IMR-90 (cell line): ENCODE data around the gene ADAP1. TPM values are rescaled to one million over a fixed set of nuclear protein-coding genes. Genes with fewer than 3 reads are reported as not detected.

ENCODE experiments used
- ATAC-seq: fragments of 200-7000 bp; cut with Tn5 transposase; 2 replicates; pipeline ENCODE4 v1.9.1; 2020; ENCODE audit warnings: low read depth, mild to moderate bottlenecking, moderate library complexity
- BruUV-seq: library from RNA; stranded (reverse); fragments of 400-500 nt; replicated peaks from 2 replicates; lab custom pipeline; 2021; lab: Mats Ljungman, UMichigan
- CTCF ChIA-PET: fragments of 300-600 bp; formaldehyde crosslinking; extraction: SDS; loops from one replicate; lab custom pipeline; 2021; ENCODE audit warnings: antibody characterized with exemption; lab: Yijun Ruan, JAX
- POLR2A ChIA-PET: fragments of 300-600 bp; sonication (Branson Sonifier 250); formaldehyde crosslinking; loops from one replicate; lab custom pipeline; 2022; ENCODE audit warnings: antibody characterized with exemption; ENCODE audit not compliant: unreplicated experiment; lab: Charles Lee
- DNase-seq: peaks from one replicate; pipeline ENCODE4 v3.0.0; 2013
- H2AFZ ChIP-seq: replicated peaks from 2 replicates; pipeline ENCODE3; 2013; ENCODE audit warnings: low read length, mild to moderate bottlenecking; ENCODE audit not compliant: poor library complexity
- H2AK5ac ChIP-seq: 2 replicates; pipeline ENCODE4 v1.6.1; 2013; ENCODE audit warnings: low read depth, low read length, inconsistent platforms
- H2AK9ac ChIP-seq: replicated peaks from 2 replicates; pipeline ENCODE3; 2013; ENCODE audit warnings: mild to moderate bottlenecking, low read depth, low read length, moderate library complexity; ENCODE audit not compliant: poor library complexity
- H2BK120ac ChIP-seq: 2 replicates; pipeline ENCODE4 v1.6.1; 2013; ENCODE audit warnings: low read depth, low read length, inconsistent platforms
- H2BK15ac ChIP-seq: 3 replicates; pipeline ENCODE4 v1.6.1; 2013; ENCODE audit warnings: low read depth, low read length, inconsistent platforms
- H2BK20ac ChIP-seq: 2 replicates; pipeline ENCODE4 v1.6.1; 2013; ENCODE audit warnings: low read depth, mild to moderate bottlenecking, inconsistent platforms, low read length, moderate library complexity
- H2BK5ac ChIP-seq: 2 replicates; pipeline ENCODE4 v1.6.1; 2013; ENCODE audit warnings: mild to moderate bottlenecking, low read depth, low read length, inconsistent platforms; ENCODE audit not compliant: poor library complexity, severe bottlenecking
- H3K14ac ChIP-seq: replicated peaks from 2 replicates; pipeline ENCODE4 v1.6.1; 2013; ENCODE audit warnings: low read depth, low read length, inconsistent platforms
- H3K18ac ChIP-seq: 2 replicates; pipeline ENCODE4 v1.6.1; 2013; ENCODE audit warnings: low read depth, low read length, control low read depth
- H3K23ac ChIP-seq: 2 replicates; pipeline ENCODE4 v1.6.1; 2013; ENCODE audit warnings: low read depth, low read length, inconsistent platforms
- H3K27ac ChIP-seq: 2 replicates; pipeline ENCODE4 v1.5.1; 2013; ENCODE audit warnings: mild to moderate bottlenecking, control low read depth, low read length; ENCODE audit not compliant: insufficient read depth
- H3K27me3 ChIP-seq: 2 replicates; pipeline ENCODE4 v1.6.1; 2013; ENCODE audit warnings: low read length; ENCODE audit not compliant: control insufficient read depth, insufficient read depth
- H3K36me3 ChIP-seq: 2 replicates; pipeline ENCODE4 v1.6.1; 2013; ENCODE audit warnings: low read length, mixed read lengths; ENCODE audit not compliant: control insufficient read depth, insufficient read depth
- H3K4ac ChIP-seq: 2 replicates; pipeline ENCODE4 v1.6.1; 2013; ENCODE audit warnings: low read depth, low read length, inconsistent platforms
- H3K4me1 ChIP-seq: 2 replicates; pipeline ENCODE4 v1.6.1; 2013; ENCODE audit warnings: low read length, mixed read lengths; ENCODE audit not compliant: control insufficient read depth, insufficient read depth
- H3K4me2 ChIP-seq: 2 replicates; pipeline ENCODE4 v1.6.1; 2013; ENCODE audit warnings: low read depth, mild to moderate bottlenecking, control low read depth, low read length, moderate library complexity
- H3K4me3 ChIP-seq: 2 replicates; pipeline ENCODE4 v1.5.1; 2013; ENCODE audit warnings: low read depth, mild to moderate bottlenecking, control low read depth, low read length, moderate library complexity; ENCODE audit not compliant: insufficient read depth
- H3K56ac ChIP-seq: 2 replicates; pipeline ENCODE4 v1.6.1; 2013; ENCODE audit warnings: low read length, inconsistent platforms; ENCODE audit not compliant: insufficient read depth; ENCODE audit errors: extremely low read depth
- H3K79me1 ChIP-seq, 2 experiments: 2 replicates each; pipeline ENCODE4 v1.6.1; 2013; ENCODE audit warnings: low read length in 2 of 2, inconsistent platforms in 1 of 2, low read depth in 1 of 2
- H3K9ac ChIP-seq: 2 replicates; pipeline ENCODE4 v1.6.1; 2013; ENCODE audit warnings: low read depth, low read length, control low read depth
- H3K9me1 ChIP-seq: 2 replicates; pipeline ENCODE4 v1.6.1; 2013; ENCODE audit warnings: low read length, inconsistent platforms; ENCODE audit not compliant: insufficient read depth
- H3K9me3 ChIP-seq: 2 replicates; pipeline ENCODE4 v1.6.1; 2013; ENCODE audit warnings: low read length; ENCODE audit not compliant: control insufficient read depth, insufficient read depth
- H4K20me1 ChIP-seq: 2 replicates; pipeline ENCODE4 v1.6.1; 2013; ENCODE audit warnings: low read length, inconsistent platforms; ENCODE audit not compliant: insufficient read depth
- H4K5ac ChIP-seq: 2 replicates; pipeline ENCODE4 v1.6.1; 2013; ENCODE audit warnings: mild to moderate bottlenecking, low read depth, low read length, control low read depth
- H4K8ac ChIP-seq, 2 experiments: 2 replicates each; pipeline ENCODE4 v1.6.1; 2013; ENCODE audit warnings: low read depth in 2 of 2, low read length in 2 of 2, control low read depth in 1 of 2, inconsistent platforms in 1 of 2
- H4K91ac ChIP-seq: 2 replicates; pipeline ENCODE4 v1.6.1; 2013; ENCODE audit warnings: low read depth, low read length, inconsistent platforms; ENCODE audit not compliant: insufficient read depth
- BHLHE40 ChIP-seq: fragments of 150-350 bp; IDR thresholded peaks from 2 replicates; pipeline ENCODE4 v1.6.1; 2016; ENCODE audit warnings: mild to moderate bottlenecking, low read depth, low read length
- CEBPB ChIP-seq: IDR thresholded peaks from 2 replicates; pipeline ENCODE4 v1.6.1; 2012; ENCODE audit warnings: low read depth, low read length, improper control_type of control experiment
- CTCF ChIP-seq: conservative IDR thresholded peaks from 2 replicates; pipeline ENCODE4 v1.5.1; 2012; ENCODE audit warnings: mild to moderate bottlenecking, low read depth, low read length, improper control_type of control experiment
- ELK1 ChIP-seq: fragments of 150-350 bp; IDR thresholded peaks from 2 replicates; pipeline ENCODE4 v1.6.1; 2016; ENCODE audit warnings: low read depth, mild to moderate bottlenecking, low read length, moderate library complexity, borderline replicate concordance
- FOS ChIP-seq: fragments of 150-350 bp; IDR thresholded peaks from 2 replicates; pipeline ENCODE4 v1.6.1; 2016; ENCODE audit warnings: low read depth, low read length
- MAZ ChIP-seq: IDR thresholded peaks from 2 replicates; pipeline ENCODE4 v1.6.1; 2012; ENCODE audit warnings: low read depth, mild to moderate bottlenecking, low read length, improper control_type of control experiment, moderate library complexity, borderline replicate concordance
- MXI1 ChIP-seq: IDR thresholded peaks from 2 replicates; pipeline ENCODE4 v1.6.1; 2012; ENCODE audit warnings: low read depth, mild to moderate bottlenecking, low read length, moderate library complexity, borderline replicate concordance
- NFE2L2 ChIP-seq: fragments of 150-350 bp; IDR thresholded peaks from 2 replicates; pipeline ENCODE4 v1.6.1; 2016; ENCODE audit warnings: low read depth, mild to moderate bottlenecking, low read length
- POLR2A ChIP-seq: IDR thresholded peaks from 2 replicates; pipeline ENCODE4 v1.6.1; 2012; ENCODE audit warnings: mild to moderate bottlenecking, low read depth, low read length
- RAD21 ChIP-seq: IDR thresholded peaks from 2 replicates; pipeline ENCODE4 v1.6.1; 2012; ENCODE audit warnings: low read length, improper control_type of control experiment
- RCOR1 ChIP-seq: IDR thresholded peaks from 2 replicates; pipeline ENCODE4 v1.6.1; 2012; ENCODE audit warnings: mild to moderate bottlenecking, low read length, improper control_type of control experiment; ENCODE audit not compliant: insufficient replicate concordance
- RFX5 ChIP-seq: IDR thresholded peaks from 2 replicates; pipeline ENCODE4 v1.8.0; 2012; ENCODE audit warnings: low read depth, mild to moderate bottlenecking, low read length, moderate library complexity
- SMC3 ChIP-seq: fragments of 150-350 bp; IDR thresholded peaks from 2 replicates; pipeline ENCODE4 v1.6.1; 2016; ENCODE audit warnings: low read depth, mild to moderate bottlenecking, antibody characterized with exemption, low read length, moderate library complexity
- USF2 ChIP-seq: fragments of 150-350 bp; IDR thresholded peaks from 2 replicates; pipeline ENCODE4 v1.6.1; 2017; ENCODE audit warnings: mild to moderate bottlenecking, antibody characterized with exemption, low read length, low read depth
- WGBS, 2 experiments: methylation state at CpG; one replicate each; pipeline versions ENCODE4 v1.1.5 to v1.1.7; 2013; ENCODE audit warnings: missing lambda C conversion rate in 2 of 2; ENCODE audit not compliant: insufficient read length in 1 of 2; ENCODE audit errors: extremely low coverage in 2 of 2; 5-methylcytosine and 5-hydroxymethylcytosine counted together
- dilution Hi-C: fragments of 300-500 bp; cut with HindIII; formaldehyde crosslinking; loops from one replicate; pipeline ENCODE4 v1.14.3; 2018; ENCODE audit warnings: low sequenced_read_pairs; ENCODE audit not compliant: unreplicated experiment
- in situ Hi-C: fragments of 300-500 bp; cut with MboI; formaldehyde crosslinking; loops from 3 replicates; pipeline ENCODE4 v1.14.3; 2019; ENCODE audit warnings: low sequenced_read_pairs, inconsistent platforms, mixed read lengths
- intact Hi-C: fragments of 100-400 bp; cut with micrococcal nuclease; formaldehyde crosslinking; loops from 2 replicates; pipeline ENCODE4 v1.10.0; 2022
- polyA plus RNA-seq, 3 experiments: library from polyadenylated mRNA; depleted of rRNA; stranded (reverse); fragments of >200 nt; gene quantifications; 2 replicates each; pipeline ENCODE4 v1.2.3, GENCODE V29; 2012; ENCODE audit warnings: low replicate concordance in 1 of 3
- total RNA-seq: library from RNA; depleted of rRNA; stranded (reverse); fragments of >200 nt; gene quantifications from 2 replicates; pipeline ENCODE4 v1.2.3, GENCODE V29; 2012

ADAP1 gene
- total and polyA plus RNA-seq, 2 of the 4 experiments (the other 2 are of a cell fraction): 1.4 to 2.0 TPM

- WGBS, 2 experiments: 97% methylated on average over 19 of the region's 48 CpGs; no CpG with 5 or more reads in 1 of the 2 experiments
- in situ Hi-C loops: no loop called here
- Histone ChIP-seq H2BK20ac (no peak overlapping the region), H3K9me3 (no peaks in the 10 kb centered on the region), H2BK120ac (no peak overlapping the region), H2AFZ (no peak overlapping the region), H3K9me1 (0 out of 2 replicates have a peak, but pooled peaks cover 5% of the 10 kb centered on the region), H4K91ac (no peak overlapping the region), H3K9ac (no peak overlapping the region), H4K20me1 (peaks cover 20% of the 10 kb centered on the region), H2AK5ac (no peak overlapping the region), H4K8ac (no peak overlapping the region), H4K5ac (no peak overlapping the region), H3K4me1 (no peaks in the 10 kb centered on the region), H2AK9ac (peak overlapping the region; percentile 16), H3K27ac (no peak overlapping the region), H3K4ac (no peak overlapping the region), H3K23ac (no peak overlapping the region), H3K36me3 (peaks cover 61% of the 10 kb centered on the region), H3K56ac (no peak overlapping the region), H3K27me3 (no peaks in the 10 kb centered on the region), H2BK15ac (no peak overlapping the region), H3K4me2 (no peak overlapping the region), H3K18ac (no peak overlapping the region), H3K79me1 (peaks cover 7 to 25% of the 10 kb centered on the region in 2 experiments), H2BK5ac (no peak overlapping the region), H3K4me3 (no peak overlapping the region), H3K14ac (no peak overlapping the region)
- ATAC-seq (no peak), DNase-seq (no peak)
- dilution Hi-C loops: no loop called here
- POLR2A ChIA-PET: no interaction called here
- intact Hi-C loops: no loop called here
- CTCF ChIA-PET: no interaction called here
- no TSS peak for BruUV-seq
- TF ChIP-seq RAD21: no peak
- TF ChIP-seq ELK1: no peak
- no peak for TF ChIP-seq POLR2A
- no peak for TF ChIP-seq SMC3
- TF ChIP-seq FOS: no peak
- no peak for TF ChIP-seq MXI1
- no peak for TF ChIP-seq CEBPB
- no peak for TF ChIP-seq RFX5
- no peak for TF ChIP-seq CTCF
- TF ChIP-seq MAZ: no peak
- no peak for TF ChIP-seq USF2
- no peak for TF ChIP-seq NFE2L2
- TF ChIP-seq BHLHE40: no peak
- TF ChIP-seq RCOR1: no peak
Measured at GRCh38 chr7:892648-893593, 61.6 kb downstream of the ADAP1 start.
